HEK293T (cell line): ENCODE measurements around the gene FMN2.

Source experiments
- ELF4 ChIP-seq: fragments of 450-650 bp; IDR thresholded peaks from 2 replicates; pipeline ENCODE4 v1.6.1; 2017; ENCODE audit warnings: antibody characterized with exemption
- FOXA1 ChIP-seq: fragments of 450-650 bp; IDR thresholded peaks from 2 replicates; pipeline ENCODE4 v1.6.1; 2016; ENCODE audit warnings: mild to moderate bottlenecking
- FOXM1 ChIP-seq: fragments of 450-650 bp; IDR thresholded peaks from 2 replicates; pipeline ENCODE4 v1.6.1; 2017; ENCODE audit warnings: mild to moderate bottlenecking, borderline replicate concordance
- ZNF384 ChIP-seq: fragments of 450-650 bp; IDR thresholded peaks from 2 replicates; pipeline ENCODE4 v1.6.1; 2016

GRCh38 chr1:240235521-240236288, 144.0 kb downstream of the FMN2 start:
- TF ChIP-seq FOXA1 = no peak
- no peak for TF ChIP-seq FOXM1
- no peak for TF ChIP-seq ELF4
- no peak for TF ChIP-seq ZNF384
